Measurements from ENCODE around the gene SCGN. TPM values are rescaled to one million over a fixed set of nuclear protein-coding genes. Genes with fewer than 3 reads are reported as not detected.

Gene SCGN
- total RNA-seq, 2 experiments from 2014 or later, result not detected

DNA sequence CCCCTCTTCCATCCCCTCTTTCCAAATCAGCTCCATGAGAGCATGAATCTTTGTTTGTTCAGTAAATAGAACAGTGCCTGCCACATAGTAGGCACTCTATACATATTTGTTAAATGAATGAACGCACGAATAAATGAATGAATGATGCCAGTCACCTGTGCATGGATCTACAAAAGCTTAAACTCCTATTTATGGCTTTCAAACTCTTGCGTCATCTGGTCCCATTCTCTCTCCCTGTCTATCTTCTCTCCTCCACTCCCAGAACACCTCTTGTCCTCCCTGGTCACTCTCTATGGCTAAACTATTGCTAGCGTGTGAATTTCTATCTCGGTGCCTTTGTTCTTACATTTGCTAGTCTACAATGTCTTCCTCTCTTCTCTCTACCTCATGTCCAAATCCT, 24.8 kb downstream of the SCGN start:
- no peak for ATAC-seq (ENCODE audit: poor library complexity)
- intact Hi-C loops (cut with DNase I, micrococcal nuclease), result no loop called here
- CTCF ChIA-PET, result no interaction called here
- Mint-ChIP-seq H3K9me3 (no peaks in the 10 kb centered on the region), H3K36me3 (ENCODE audit: low read depth) (no peaks in the 10 kb centered on the region), H3K4me1 (ENCODE audit: low read depth) (no peaks in the 10 kb centered on the region), H3K4me3 (no peak overlapping the region), H3K27ac (no peak overlapping the region), H3K27me3 (peaks cover 27% of the 10 kb centered on the region)
- Histone ChIP-seq H3K4me1 (ENCODE audit: insufficient read depth, low read length) (no peaks in the 10 kb centered on the region), H3K27me3 (ENCODE audit: control insufficient read depth in 1 of 2, insufficient read depth in 2 of 2, low read length in 2 of 2) (peaks cover 5 to 7% of the 10 kb centered on the region in 2 experiments), H3K36me3 (ENCODE audit: insufficient read depth, low read length) (no peaks in the 10 kb centered on the region), H3K9me3 (ENCODE audit: control insufficient read depth in 1 of 2, insufficient read depth in 1 of 2, low read length in 2 of 2) (no peaks in the 10 kb centered on the region), H3K4me3 (ENCODE audit: low read length) (no peak overlapping the region), H3K27ac (ENCODE audit: low read depth in 1 of 2, low read length in 2 of 2) (no peak overlapping the region)
- TF ChIP-seq, protein P1, sequence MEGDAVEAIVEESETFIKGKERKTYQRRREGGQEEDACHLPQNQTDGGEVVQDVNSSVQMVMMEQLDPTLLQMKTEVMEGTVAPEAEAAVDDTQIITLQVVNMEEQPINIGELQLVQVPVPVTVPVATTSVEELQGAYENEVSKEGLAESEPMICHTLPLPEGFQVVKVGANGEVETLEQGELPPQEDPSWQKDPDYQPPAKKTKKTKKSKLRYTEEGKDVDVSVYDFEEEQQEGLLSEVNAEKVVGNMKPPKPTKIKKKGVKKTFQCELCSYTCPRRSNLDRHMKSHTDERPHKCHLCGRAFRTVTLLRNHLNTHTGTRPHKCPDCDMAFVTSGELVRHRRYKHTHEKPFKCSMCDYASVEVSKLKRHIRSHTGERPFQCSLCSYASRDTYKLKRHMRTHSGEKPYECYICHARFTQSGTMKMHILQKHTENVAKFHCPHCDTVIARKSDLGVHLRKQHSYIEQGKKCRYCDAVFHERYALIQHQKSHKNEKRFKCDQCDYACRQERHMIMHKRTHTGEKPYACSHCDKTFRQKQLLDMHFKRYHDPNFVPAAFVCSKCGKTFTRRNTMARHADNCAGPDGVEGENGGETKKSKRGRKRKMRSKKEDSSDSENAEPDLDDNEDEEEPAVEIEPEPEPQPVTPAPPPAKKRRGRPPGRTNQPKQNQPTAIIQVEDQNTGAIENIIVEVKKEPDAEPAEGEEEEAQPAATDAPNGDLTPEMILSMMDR (IDR thresholded peaks at IDR 0.05), result no peak
- DNase-seq, result no peak
- POLR2A ChIA-PET, result no interaction called here

DNA sequence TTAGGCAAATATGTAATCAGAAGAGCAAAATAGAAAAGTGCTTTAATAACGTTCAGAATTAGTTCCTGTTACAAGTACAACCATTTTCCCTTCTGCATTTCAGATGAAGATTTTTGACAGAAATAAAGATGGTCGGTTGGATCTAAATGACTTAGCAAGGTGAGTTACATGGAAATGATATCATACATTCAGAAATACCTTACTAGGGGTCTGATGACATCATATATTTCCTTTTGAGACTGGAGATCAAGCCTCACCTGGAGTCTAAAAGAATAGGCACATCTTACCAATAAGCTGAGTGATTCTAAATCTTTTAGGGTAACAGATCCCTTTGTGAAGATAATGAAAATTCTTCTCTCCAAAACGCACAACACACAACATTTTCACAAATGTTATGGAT, 29.8 kb downstream of the SCGN start:
- Mint-ChIP-seq H3K4me1 (ENCODE audit: low read depth) (no peaks in the 10 kb centered on the region), H3K4me3 (no peak overlapping the region), H3K27ac (no peak overlapping the region), H3K27me3 (peaks cover 27% of the 10 kb centered on the region), H3K9me3 (no peaks in the 10 kb centered on the region), H3K36me3 (ENCODE audit: low read depth) (no peaks in the 10 kb centered on the region)
- ATAC-seq (ENCODE audit: poor library complexity), result no peak
- CTCF ChIA-PET, result no interaction called here
- Histone ChIP-seq H3K27me3 (ENCODE audit: control insufficient read depth in 1 of 2, insufficient read depth in 2 of 2, low read length in 2 of 2) (peaks cover 10 to 12% of the 10 kb centered on the region in 2 experiments), H3K27ac (ENCODE audit: low read depth in 1 of 2, low read length in 2 of 2) (no peak overlapping the region), H3K4me3 (ENCODE audit: low read length) (no peak overlapping the region), H3K4me1 (ENCODE audit: insufficient read depth, low read length) (no peaks in the 10 kb centered on the region), H3K9me3 (ENCODE audit: control insufficient read depth in 1 of 2, insufficient read depth in 1 of 2, low read length in 2 of 2) (no peaks in the 10 kb centered on the region), H3K36me3 (ENCODE audit: insufficient read depth, low read length) (no peaks in the 10 kb centered on the region)
- TF ChIP-seq, protein P1 (IDR thresholded peaks at IDR 0.05), result no peak
- intact Hi-C loops (cut with DNase I, micrococcal nuclease), result no loop called here
- no peak for DNase-seq
- POLR2A ChIA-PET, result no interaction called here

DNA sequence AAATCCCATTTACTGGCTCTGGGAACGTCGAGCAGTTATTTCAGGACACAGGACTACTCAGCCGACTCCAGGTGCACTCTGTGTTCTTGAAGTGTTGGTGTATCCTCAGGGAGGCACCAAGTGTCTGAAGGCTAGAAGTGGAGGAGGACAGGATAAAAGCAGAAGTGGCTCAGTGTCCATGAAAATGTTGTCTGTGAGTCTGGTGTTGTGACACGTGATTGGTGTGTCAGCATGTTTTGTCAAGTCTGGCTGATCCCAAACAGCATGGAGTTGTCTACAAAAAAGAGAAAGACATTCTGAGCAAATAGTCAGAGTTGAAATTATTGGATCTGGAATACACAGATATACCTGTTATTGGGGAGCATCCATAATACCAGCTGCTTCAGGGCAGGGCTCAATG, 30.3 kb downstream of the SCGN start:
- H3K27me3 Mint-ChIP-seq, result peaks cover 27% of the 10 kb centered on the region
- intact Hi-C loops (cut with DNase I, micrococcal nuclease), result no loop called here
- no peak for DNase-seq
- no peak overlapping the region for H3K4me3 Mint-ChIP-seq
- no peak for ATAC-seq (ENCODE audit: poor library complexity)
- Histone ChIP-seq H3K4me1 (ENCODE audit: insufficient read depth, low read length) (no peaks in the 10 kb centered on the region), H3K4me3 (ENCODE audit: low read length) (no peak overlapping the region), H3K27ac (ENCODE audit: low read depth in 1 of 2, low read length in 2 of 2) (no peak overlapping the region), H3K36me3 (ENCODE audit: insufficient read depth, low read length) (no peaks in the 10 kb centered on the region), H3K9me3 (ENCODE audit: control insufficient read depth in 1 of 2, insufficient read depth in 1 of 2, low read length in 2 of 2) (no peaks in the 10 kb centered on the region), H3K27me3 (ENCODE audit: control insufficient read depth in 1 of 2, insufficient read depth in 2 of 2, low read length in 2 of 2) (peaks cover 12% of the 10 kb centered on the region in 2 experiments)
- TF ChIP-seq, protein P1 (IDR thresholded peaks at IDR 0.05), result no peak
- no peaks in the 10 kb centered on the region for H3K4me1 Mint-ChIP-seq (ENCODE audit: low read depth)
- no peak overlapping the region for H3K27ac Mint-ChIP-seq
- CTCF ChIA-PET, result no interaction called here
- POLR2A ChIA-PET, result no interaction called here
- H3K9me3 Mint-ChIP-seq, result no peaks in the 10 kb centered on the region
- H3K36me3 Mint-ChIP-seq (ENCODE audit: low read depth), result no peaks in the 10 kb centered on the region
